Stimulated activated CD4-positive, alpha-beta T cell treated with anti-CD3 and anti-CD28 coated beads, Interleukin-1b, Interleukin-23, amount 100 ng/mL, for 24 hours (primary cell): ENCODE results near the gene EGFL8.
A peak's percentile ranks its signal among the peaks of the same experiment; 100 is the strongest.
"Not testable (repeated sequence)": the region's sequence is repeated elsewhere in the genome, so short reads cannot be mapped to it uniquely, and the experiment has no call there.

Experiments used
- DNase-seq, 4 experiments: peaks; one replicate each; pipeline ENCODE4 v3.0.0-alpha.2; 2020; ENCODE audit warnings: low read depth in 4 of 4, low spot score in 1 of 4

The EGFL8 gene

GRCh38 chr6:32194825-32195651 lies 30.6 kb downstream of the EGFL8 start:
- no peak for DNase-seq

DNA sequence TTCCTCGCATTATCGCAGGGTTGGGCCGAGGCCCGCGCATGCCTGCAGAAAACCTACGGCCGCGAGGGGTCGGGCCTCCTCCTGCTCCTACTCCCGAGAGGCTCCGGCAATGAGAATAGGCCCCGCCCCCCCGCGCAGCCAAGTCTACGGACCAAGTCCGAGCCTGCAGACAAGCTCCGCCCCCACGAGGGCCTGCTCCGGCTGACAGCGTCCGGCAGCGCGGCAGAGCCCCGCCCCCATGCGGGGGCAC lies 31.2 kb downstream of the EGFL8 start:
- DNase-seq: peak; percentile 100

GRCh38 chr6:32195902-32196681 lies 31.7 kb downstream of the EGFL8 start:
- DNase-seq: peak in 2 of 4 experiments; percentile 43 to 62

DNA sequence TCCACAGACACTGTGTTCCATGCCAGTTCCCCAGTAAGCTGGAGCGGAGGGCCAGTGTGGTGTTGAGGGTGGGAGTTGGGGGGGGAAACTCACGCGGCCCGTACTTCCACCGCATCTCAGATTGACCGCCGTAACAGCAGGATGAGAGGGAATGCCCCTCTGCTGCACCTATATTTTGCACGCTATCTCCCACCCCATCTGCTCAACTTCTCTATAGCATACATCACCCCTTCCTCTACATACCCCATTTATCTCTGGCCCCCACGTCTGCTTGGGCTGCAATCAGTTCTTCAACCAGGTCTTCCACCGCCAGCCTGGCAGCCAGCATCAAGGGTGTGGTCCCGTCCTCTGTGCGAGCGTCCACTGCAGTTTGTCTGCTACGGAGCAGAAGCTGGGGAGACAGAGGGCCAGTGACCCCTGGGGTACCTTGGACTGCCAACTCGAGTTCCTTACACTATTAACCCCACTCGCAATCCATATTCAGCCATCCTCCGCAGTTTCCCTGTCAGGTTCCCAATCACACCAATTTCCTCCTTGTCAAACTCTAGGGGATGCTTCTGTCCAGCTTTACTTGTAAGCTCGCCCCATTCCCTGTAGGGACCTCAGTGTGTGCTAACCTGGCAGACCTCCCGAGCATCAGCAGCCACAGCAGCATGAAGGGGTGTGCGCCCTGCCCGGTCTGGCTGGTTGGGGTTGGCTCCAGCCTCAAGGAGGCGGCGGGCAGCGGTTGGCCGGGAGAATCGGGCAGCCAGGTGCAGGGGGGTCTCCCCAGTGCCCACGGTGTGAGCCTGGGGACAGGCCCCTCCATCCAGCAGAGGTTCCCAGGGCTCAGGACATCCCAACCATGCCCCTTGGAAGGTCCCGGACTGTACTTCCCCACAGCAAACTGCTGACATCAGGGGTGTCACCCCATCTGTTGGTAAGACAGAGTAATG lies 32.6 kb downstream of the EGFL8 start:
- no peak for DNase-seq

DNA sequence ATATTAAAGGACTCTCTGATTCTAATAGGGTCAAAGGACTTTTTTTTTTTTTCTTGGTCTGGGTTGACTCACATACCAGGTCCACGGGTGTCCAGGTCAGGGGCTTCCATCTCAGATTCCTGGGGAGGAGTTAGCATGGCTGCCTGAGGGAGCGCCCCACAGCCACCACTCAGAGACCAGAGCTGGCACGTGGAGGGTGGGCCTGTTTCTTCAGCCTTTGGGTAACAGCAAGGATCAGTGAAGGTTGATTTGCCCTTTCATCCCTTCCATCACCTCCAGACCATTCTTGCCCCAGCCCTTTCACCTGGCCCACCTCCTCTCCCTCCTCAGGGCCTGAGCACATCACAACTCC lies 33.9 kb downstream of the EGFL8 start:
- DNase-seq: no peak

DNA sequence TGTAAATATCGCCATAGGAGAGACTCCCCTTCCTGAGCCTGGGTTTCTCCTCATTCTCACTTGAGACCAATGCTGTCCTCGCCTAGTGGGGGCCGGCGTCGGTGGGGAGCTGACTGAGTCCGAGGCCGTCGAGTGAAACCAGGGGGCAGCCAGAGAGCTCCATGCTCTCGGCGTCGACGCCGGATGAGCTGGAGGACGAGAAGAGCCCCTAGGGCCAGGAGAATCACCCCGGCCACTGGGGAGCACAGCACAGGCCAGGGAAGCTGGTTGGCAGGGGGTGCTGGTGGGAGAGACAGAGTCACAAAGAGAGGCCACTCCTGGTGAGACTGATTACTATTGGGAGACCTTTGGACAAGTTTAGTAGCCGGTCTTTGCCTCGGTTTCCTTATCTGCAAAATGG lies 34.5 kb downstream of the EGFL8 start:
- no peak for DNase-seq

- no peak for DNase-seq
These were observed 36.5 kb downstream of the EGFL8 start for GRCh38 chr6:32200711-32201475.

- DNase-seq: no peak
These were observed 37.8 kb downstream of the EGFL8 start for GRCh38 chr6:32202186-32202585.

- no peak for DNase-seq
These were observed 39.3 kb downstream of the EGFL8 start for GRCh38 chr6:32203426-32204267.

DNA sequence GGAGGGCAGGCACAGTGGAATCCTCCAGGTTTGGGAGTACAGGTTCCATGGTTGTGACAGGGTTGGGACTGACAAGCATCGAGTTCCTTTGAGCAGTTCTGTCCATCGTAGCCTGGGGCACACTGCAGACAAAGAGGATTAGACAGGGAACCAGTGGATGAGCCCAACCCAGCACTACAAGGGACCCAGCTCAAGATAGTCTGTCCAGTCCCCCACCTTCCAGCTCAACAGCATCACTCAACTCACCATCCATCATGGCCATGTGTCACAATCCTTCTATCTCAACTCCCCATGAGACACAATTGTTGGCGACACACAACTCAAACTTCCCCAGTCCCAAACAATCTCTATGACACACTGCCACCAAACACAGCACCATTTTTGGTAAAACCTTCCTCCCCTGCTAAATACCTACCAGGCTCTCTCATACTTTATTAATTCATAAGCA lies 39.9 kb downstream of the EGFL8 start:
- no peak for DNase-seq

- no peak for DNase-seq
These were observed 44.6 kb downstream of the EGFL8 start for GRCh38 chr6:32208996-32209395.

DNA sequence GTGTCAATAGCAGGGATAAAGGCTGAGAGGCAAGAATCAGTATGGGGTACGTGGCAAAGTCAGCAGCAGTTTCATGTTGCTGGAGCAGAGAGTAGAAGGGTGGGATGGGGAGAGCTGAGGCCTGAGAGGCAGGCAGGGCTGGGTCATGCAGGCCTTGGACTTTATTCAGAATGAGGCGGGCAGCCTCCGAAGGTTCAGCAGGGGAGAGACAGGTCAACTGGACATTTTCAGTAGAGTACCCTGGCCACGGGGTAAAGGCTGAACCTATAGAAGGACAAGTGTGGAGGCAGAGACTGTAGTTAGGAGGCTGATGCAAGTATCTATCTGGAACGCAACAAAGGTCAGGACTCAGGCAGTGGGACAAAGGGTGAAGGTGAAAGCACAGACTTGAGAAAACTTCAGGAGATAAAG lies 45.8 kb downstream of the EGFL8 start:
- no peak for DNase-seq

DNA sequence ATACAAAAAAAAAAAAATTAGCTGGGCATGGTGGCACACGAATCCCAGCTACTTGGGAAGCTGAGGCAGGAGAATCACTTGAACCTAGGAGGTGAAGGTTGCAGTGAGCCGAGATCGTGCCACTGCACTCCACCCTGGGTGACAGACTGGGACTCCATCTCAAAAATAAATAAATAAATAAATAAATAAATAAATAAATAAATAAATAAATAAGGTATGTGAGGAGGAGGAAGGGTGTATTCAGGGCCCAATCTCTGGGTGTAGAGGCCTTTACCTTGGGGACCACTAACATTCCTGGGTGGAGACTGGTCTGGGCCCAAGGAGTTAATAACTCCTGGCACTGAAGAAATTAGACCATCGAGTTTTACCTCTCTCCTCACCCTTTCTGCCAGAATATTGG lies 47.0 kb downstream of the EGFL8 start:
- DNase-seq: not testable (repeated sequence)

GRCh38 chr6:32212076-32212760 lies 47.8 kb downstream of the EGFL8 start:
- DNase-seq: no peak

GRCh38 chr6:32213649-32214048 lies 49.3 kb downstream of the EGFL8 start:
- DNase-seq: no peak

- no peak for DNase-seq
These were observed 49.7 kb downstream of the EGFL8 start for GRCh38 chr6:32214126-32214525.

GRCh38 chr6:32215617-32216016 lies 51.2 kb downstream of the EGFL8 start:
- no peak for DNase-seq

- no peak for DNase-seq
These were observed 51.9 kb downstream of the EGFL8 start for GRCh38 chr6:32216285-32216684.

- DNase-seq: no peak
These were observed 52.6 kb downstream of the EGFL8 start for GRCh38 chr6:32216998-32217397.
